NB4 (cell line): ENCODE data around the gene SEC24C.
A peak's percentile ranks its signal among the peaks of the same experiment; 100 is the strongest.

Experiments used
- DNase-seq: peaks from one replicate; pipeline ENCODE4 v3.0.0; 2010; ENCODE audit warnings: low read depth
- H3K4me3 ChIP-seq: one replicate; pipeline ENCODE4 v1.5.1; 2011; ENCODE audit warnings: mild to moderate bottlenecking, low read depth, low read length, moderate library complexity
- CTCF ChIP-seq: IDR thresholded peaks from one replicate; pipeline ENCODE4 v1.5.1; 2012; ENCODE audit warnings: low read depth, low read length
- MAX ChIP-seq: IDR thresholded peaks from 2 replicates; pipeline ENCODE4 v1.6.1; 2011; ENCODE audit warnings: low read depth, low read length
- MYC ChIP-seq: IDR thresholded peaks from 2 replicates; pipeline ENCODE4 v1.6.1; 2011; ENCODE audit warnings: low read depth, low read length
- POLR2A ChIP-seq: IDR thresholded peaks from 2 replicates; pipeline ENCODE4 v1.6.1; 2011; ENCODE audit warnings: mild to moderate bottlenecking; ENCODE audit not compliant: insufficient read length; ENCODE audit errors: extremely low read depth

SEC24C gene

DNA sequence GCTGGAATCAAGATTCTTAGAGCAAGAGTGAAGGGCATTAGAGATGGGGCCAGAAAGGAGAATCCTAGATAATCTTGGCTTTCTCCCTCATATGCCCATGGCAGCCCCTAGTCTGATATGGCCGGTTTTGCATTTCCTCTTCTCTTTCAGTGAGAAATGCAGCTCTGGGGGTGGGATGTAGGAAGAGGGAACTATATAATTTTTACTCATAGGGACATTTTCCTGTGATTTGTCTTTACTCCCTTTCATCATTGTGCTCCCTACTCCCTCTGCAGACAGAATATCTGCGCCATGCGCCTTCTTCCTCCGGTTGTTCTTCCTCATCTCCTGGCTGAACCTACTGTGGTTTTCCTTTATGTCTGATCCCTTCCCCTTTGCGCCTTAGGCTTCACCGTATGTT, 20.9 kb downstream of the SEC24C start:
- H3K4me3 ChIP-seq, result no peak overlapping the region
- no peak for TF ChIP-seq MYC
- no peak for TF ChIP-seq CTCF
- no peak for TF ChIP-seq POLR2A
- no peak for TF ChIP-seq MAX
- no peak for DNase-seq

DNA sequence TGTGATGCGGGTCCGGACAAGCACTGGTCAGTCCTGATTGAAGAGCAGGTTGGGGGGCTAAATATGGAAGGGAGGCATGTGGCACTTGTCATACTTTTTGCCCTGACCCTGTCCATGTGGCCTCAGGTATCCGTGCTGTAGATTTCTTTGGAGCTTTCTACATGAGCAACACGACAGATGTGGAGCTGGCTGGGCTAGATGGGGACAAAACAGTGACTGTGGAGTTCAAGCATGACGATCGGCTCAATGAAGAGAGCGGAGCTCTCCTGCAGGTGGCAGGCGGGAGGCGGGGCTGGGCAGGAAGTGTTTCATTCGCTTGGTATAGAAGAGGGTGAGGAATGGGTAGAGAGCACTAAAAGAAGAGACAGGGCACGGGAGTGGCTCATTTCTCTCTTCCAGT, 24.7 kb downstream of the SEC24C start:
- H3K4me3 ChIP-seq, result no peak overlapping the region
- TF ChIP-seq MAX, result no peak
- TF ChIP-seq MYC, result no peak
- no peak for TF ChIP-seq POLR2A
- no peak for TF ChIP-seq CTCF
- no peak for DNase-seq

- H3K4me3 ChIP-seq, result no peak overlapping the region
- TF ChIP-seq CTCF, result no peak
- no peak for TF ChIP-seq MYC
- TF ChIP-seq MAX, result no peak
- no peak for TF ChIP-seq POLR2A
- DNase-seq, result no peak
These were observed 25.2 kb downstream of the SEC24C start for GRCh38 chr10:73769396-73769795.

GRCh38 chr10:73771722-73772280, 27.6 kb downstream of the SEC24C start:
- TF ChIP-seq MAX (peak; percentile 63), CTCF (no peak)
- DNase-seq, result peak; percentile 29
- peak overlapping the region; percentile 81 for H3K4me3 ChIP-seq

DNA sequence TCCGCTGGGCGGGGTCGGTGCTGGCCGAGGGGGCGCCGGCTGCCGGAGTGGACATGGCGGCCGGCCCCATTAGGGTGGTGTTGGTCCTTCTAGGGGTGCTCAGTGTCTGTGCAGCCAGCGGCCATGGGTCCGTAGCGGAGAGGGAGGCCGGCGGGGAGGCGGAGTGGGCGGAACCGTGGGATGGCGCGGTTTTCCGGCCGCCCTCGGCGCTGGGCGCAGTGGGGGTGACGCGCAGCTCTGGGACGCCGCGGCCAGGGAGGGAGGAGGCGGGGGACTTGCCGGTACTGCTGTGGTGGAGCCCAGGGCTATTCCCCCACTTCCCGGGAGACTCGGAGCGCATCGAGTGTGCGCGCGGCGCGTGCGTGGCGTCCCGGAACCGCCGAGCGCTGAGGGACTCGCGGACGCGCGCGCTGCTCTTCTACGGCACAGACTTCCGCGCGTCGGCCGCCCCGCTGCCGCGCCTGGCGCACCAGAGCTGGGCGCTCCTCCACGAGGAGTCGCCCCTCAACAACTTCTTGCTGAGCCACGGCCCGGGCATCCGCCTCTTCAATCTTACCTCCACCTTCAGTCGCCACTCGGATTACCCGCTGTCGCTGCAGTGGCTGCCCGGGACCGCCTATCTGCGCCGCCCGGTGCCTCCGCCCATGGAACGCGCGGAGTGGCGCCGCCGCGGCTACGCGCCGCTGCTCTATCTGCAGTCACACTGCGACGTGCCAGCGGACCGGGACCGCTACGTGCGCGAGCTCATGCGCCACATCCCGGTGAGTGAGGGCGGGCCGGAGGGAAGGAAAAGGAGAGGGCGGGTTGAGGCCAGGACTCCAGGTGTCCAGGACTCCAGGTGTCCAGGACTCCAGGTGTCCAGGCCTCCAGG, 28.3 kb downstream of the SEC24C start:
- DNase-seq, result peak; percentile 85
- peak overlapping the region; percentile 81 for H3K4me3 ChIP-seq
- TF ChIP-seq POLR2A, result peak; percentile 25
- peak; percentile 71; the same call in 1 of the 2 replicates for TF ChIP-seq MYC
- TF ChIP-seq CTCF, result no peak
- peak; percentile 69; the same call in 1 of the 2 replicates for TF ChIP-seq MAX
